ENCODE measurements around the gene CDH5. TPM values are rescaled to one million over a fixed set of nuclear protein-coding genes. Genes with fewer than 3 reads are reported as not detected.

CDH5 gene
- total RNA-seq, 1 donor from 2014 or later = not detected

DNA sequence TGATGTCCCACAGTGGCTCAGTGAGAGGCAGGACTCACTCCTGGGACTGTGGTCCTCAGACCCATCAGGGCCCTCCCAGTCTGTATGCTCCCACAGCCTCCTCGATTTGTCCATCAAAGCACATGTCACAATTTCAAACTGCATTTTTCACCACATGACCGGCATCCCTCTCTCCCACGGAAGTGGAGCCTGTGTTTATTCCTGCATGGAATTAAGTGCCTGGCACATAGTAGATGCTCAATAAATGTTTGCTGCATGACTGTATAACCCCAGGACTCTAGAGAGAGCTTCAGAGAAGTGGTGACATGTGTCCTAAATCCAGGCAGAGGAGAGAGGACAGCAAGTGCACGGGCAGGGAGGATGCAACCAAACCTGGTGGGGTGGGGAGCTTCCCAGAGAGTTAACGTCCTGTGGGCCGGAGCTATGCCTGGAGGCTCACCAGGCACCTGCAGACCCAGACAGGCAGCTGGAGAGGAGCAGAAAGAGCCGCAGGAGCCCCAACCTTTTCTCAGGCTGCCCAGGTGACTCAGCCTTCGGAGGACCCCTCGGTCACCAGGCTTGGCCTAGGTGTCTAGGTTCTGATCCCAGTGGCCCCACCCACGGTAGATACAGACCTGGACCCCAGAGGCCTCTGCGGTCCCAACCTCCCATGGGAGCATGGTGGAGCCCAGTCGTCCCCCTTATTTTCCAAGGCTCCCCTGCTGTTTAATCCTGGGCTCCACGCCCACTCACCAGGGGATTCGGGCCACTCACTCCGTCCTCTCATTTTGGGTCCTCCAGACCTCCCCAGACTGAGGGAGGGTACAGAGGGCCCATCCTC, 5.8 kb downstream of the CDH5 start:
- no peaks in the 10 kb centered on the region for H3K36me3 Mint-ChIP-seq (ENCODE audit: low read depth)
- ATAC-seq (ENCODE audit: low read depth) = no peak
- CTCF ChIA-PET = no interaction called here
- DNase-seq = no peak
- TF ChIP-seq, protein P1, sequence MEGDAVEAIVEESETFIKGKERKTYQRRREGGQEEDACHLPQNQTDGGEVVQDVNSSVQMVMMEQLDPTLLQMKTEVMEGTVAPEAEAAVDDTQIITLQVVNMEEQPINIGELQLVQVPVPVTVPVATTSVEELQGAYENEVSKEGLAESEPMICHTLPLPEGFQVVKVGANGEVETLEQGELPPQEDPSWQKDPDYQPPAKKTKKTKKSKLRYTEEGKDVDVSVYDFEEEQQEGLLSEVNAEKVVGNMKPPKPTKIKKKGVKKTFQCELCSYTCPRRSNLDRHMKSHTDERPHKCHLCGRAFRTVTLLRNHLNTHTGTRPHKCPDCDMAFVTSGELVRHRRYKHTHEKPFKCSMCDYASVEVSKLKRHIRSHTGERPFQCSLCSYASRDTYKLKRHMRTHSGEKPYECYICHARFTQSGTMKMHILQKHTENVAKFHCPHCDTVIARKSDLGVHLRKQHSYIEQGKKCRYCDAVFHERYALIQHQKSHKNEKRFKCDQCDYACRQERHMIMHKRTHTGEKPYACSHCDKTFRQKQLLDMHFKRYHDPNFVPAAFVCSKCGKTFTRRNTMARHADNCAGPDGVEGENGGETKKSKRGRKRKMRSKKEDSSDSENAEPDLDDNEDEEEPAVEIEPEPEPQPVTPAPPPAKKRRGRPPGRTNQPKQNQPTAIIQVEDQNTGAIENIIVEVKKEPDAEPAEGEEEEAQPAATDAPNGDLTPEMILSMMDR (IDR thresholded peaks at IDR 0.05) = no peak
- no peak overlapping the region for H3K27ac Mint-ChIP-seq
- no peak overlapping the region for H3K4me3 Mint-ChIP-seq
- H3K4me1 Mint-ChIP-seq = no peaks in the 10 kb centered on the region
- POLR2A ChIA-PET = no interaction called here
- H3K9me3 Mint-ChIP-seq = no peaks in the 10 kb centered on the region
- peaks cover 4% of the 10 kb centered on the region for H3K27me3 Mint-ChIP-seq
- intact Hi-C loops (cut with micrococcal nuclease) = no loop called here

DNA sequence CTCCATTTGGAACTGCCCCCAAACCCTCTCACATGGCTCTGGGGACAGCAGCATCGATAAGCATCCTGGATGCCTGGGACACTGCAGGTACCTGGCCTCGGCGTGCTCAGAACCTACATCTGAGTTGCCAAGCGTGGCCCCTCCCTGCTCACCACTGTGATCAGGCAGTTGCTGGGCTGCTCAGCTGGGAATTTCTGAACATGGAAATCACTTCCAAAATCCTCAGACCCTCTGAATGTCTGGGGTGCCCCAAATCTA, 6.3 kb downstream of the CDH5 start:
- no peaks in the 10 kb centered on the region for H3K9me3 Mint-ChIP-seq
- CTCF ChIA-PET = no interaction called here
- POLR2A ChIA-PET = no interaction called here
- DNase-seq (no peak), ATAC-seq (ENCODE audit: low read depth) (no peak)
- H3K27ac Mint-ChIP-seq = no peak overlapping the region
- H3K27me3 Mint-ChIP-seq = peaks cover 4% of the 10 kb centered on the region
- no peaks in the 10 kb centered on the region for H3K4me1 Mint-ChIP-seq
- TF ChIP-seq, protein P1 (IDR thresholded peaks at IDR 0.05) = no peak
- H3K36me3 Mint-ChIP-seq (ENCODE audit: low read depth) = no peaks in the 10 kb centered on the region
- intact Hi-C loops (cut with micrococcal nuclease) = no loop called here
- no peak overlapping the region for H3K4me3 Mint-ChIP-seq

DNA sequence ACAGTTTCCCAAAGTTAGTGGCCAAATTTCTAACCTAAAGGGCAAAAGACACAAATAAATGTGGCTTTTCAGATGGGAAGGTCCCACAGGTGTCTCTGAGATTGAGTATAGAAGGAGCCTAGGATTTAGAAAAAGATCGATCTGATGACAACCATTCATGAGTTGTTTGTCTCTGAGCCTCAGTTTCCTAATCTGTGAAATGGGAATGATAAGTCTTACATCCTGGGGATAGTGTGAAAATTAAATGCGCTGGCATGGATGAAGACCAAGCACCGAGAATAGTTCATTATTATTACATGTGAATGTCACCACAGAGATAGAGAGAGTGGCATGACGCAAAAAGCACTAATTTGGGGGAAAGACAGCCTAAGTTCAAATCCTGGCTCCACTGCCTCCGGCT, 7.2 kb downstream of the CDH5 start:
- DNase-seq (no peak), ATAC-seq (ENCODE audit: low read depth) (no peak)
- Mint-ChIP-seq H3K27ac (no peak overlapping the region), H3K27me3 (peaks cover 4% of the 10 kb centered on the region), H3K36me3 (ENCODE audit: low read depth) (no peaks in the 10 kb centered on the region), H3K9me3 (no peaks in the 10 kb centered on the region), H3K4me1 (no peaks in the 10 kb centered on the region), H3K4me3 (no peak overlapping the region)
- intact Hi-C loops (cut with micrococcal nuclease) = no loop called here
- ChIA-PET POLR2A (no interaction called here), CTCF (no interaction called here)
- TF ChIP-seq, protein P1 (IDR thresholded peaks at IDR 0.05) = no peak

DNA sequence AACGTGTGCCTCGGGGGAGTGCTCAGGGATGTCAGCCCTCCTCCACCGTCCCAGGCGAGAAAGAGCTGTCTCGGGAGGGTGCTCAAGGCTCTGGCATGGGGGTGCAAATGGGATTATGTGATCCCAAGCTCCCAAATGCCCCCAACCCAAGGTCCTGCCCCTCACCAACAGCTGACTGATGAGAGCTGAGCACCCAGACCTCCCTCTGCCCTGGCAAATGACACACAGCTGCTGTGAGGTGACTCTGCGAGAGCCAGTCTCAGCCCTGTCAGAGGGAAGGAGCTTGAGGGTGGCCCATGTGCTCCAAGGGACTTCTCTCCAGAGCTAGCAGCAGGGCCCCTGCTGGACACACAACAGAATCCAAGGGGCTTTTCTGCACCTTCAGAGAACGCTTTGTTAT, 7.7 kb downstream of the CDH5 start:
- Mint-ChIP-seq H3K27ac (no peak overlapping the region), H3K4me1 (no peaks in the 10 kb centered on the region), H3K4me3 (no peak overlapping the region), H3K9me3 (no peaks in the 10 kb centered on the region), H3K36me3 (ENCODE audit: low read depth) (no peaks in the 10 kb centered on the region), H3K27me3 (peaks cover 4% of the 10 kb centered on the region)
- intact Hi-C loops (cut with micrococcal nuclease) = no loop called here
- ATAC-seq (ENCODE audit: low read depth) = no peak
- ChIA-PET CTCF (no interaction called here), POLR2A (no interaction called here)
- no peak for DNase-seq
- TF ChIP-seq, protein P1 (IDR thresholded peaks at IDR 0.05) = no peak

DNA sequence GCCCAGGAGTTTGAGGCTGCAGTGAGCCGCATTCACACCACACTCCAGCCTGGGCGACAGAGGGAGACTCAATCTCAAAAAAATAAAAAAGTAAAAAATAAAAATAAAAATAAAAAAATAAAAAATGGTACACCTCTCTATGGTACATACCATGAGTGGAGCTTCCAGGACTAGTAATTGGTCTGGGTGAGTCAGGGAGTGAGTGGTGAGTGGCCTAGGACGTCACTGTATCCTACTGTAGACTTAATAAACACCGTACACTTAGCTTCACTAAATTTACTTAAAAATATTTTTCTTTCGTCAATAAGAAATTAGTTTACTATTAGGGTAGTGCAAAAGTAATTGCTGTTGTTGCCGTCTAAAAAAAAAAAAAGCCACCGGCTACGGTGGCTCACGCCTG, 9.0 kb downstream of the CDH5 start:
- H3K4me1 Mint-ChIP-seq = no peaks in the 10 kb centered on the region
- no peaks in the 10 kb centered on the region for H3K9me3 Mint-ChIP-seq
- no peak overlapping the region for H3K27ac Mint-ChIP-seq
- no peak for DNase-seq
- ATAC-seq (ENCODE audit: low read depth) = no peak
- H3K36me3 Mint-ChIP-seq (ENCODE audit: low read depth) = no peaks in the 10 kb centered on the region
- intact Hi-C loops (cut with micrococcal nuclease) = no loop called here
- POLR2A ChIA-PET = no interaction called here
- TF ChIP-seq, protein P1 (IDR thresholded peaks at IDR 0.05) = no peak
- CTCF ChIA-PET = no interaction called here
- peaks cover 4% of the 10 kb centered on the region for H3K27me3 Mint-ChIP-seq
- H3K4me3 Mint-ChIP-seq = no peak overlapping the region
